ENCODE data around the gene TECPR2. TPM values are rescaled to one million over a fixed set of nuclear protein-coding genes. Genes with fewer than 3 reads are reported as not detected.

Gene TECPR2
- total and polyA plus RNA-seq, 4 donors, result 2.0 to 12.6 (median 5.2) TPM

GRCh38 chr14:102461490-102462338 lies 99.0 kb downstream of the TECPR2 start:
- Histone ChIP-seq H3K36me3 (ENCODE audit: control insufficient read depth in 4 of 4, insufficient read depth in 3 of 4, low read depth in 1 of 4, low read length in 3 of 4) (peaks cover 10 to 26% (median 21%) of the 10 kb centered on the region in 4 donors), H3K4me1 (ENCODE audit: control insufficient read depth in 4 of 4, insufficient read depth in 4 of 4, low read length in 3 of 4) (no peaks in the 10 kb centered on the region), H3K4me3 (ENCODE audit: low read depth in 1 of 3, low read length in 3 of 3) (no peak overlapping the region), H3K27ac (ENCODE audit: low read depth in 1 of 2, low read length in 2 of 2) (no peak overlapping the region), H3K27me3 (ENCODE audit: control insufficient read depth in 4 of 4, insufficient read depth in 4 of 4, low read length in 3 of 4) (no peaks in the 10 kb centered on the region), H3K9me3 (ENCODE audit: control insufficient read depth in 4 of 4, low read length in 3 of 4) (no peaks in the 10 kb centered on the region), H3K9ac (ENCODE audit: low read depth in 1 of 2, low read length in 2 of 2) (no peak overlapping the region)
- no peak for DNase-seq (ENCODE audit: low spot score)
- 88% methylated on average over 14 of the region's 14 CpGs for WGBS
- TF ChIP-seq EGR1 (IDR thresholded peaks at IDR 0.05; ENCODE audit: low read depth in 2 of 2) (no peak), GABPA (IDR thresholded peaks at IDR 0.05 in 1 of 2, conservative IDR thresholded peaks at IDR 0.05 in 1 of 2) (no peak), SP1 (IDR thresholded peaks at IDR 0.05) (no peak), NR2F2 (IDR thresholded peaks at IDR 0.05) (no peak), RXRA (IDR thresholded peaks at IDR 0.05) (no peak), ATF3 (IDR thresholded peaks at IDR 0.05) (no peak), HNF4G (IDR thresholded peaks at IDR 0.05) (no peak), ZBTB33 (IDR thresholded peaks at IDR 0.05) (no peak), JUND (IDR thresholded peaks at IDR 0.05) (no peak), RAD21 (IDR thresholded peaks at IDR 0.05) (no peak)

GRCh38 chr14:102462391-102462790 lies 99.7 kb downstream of the TECPR2 start:
- no peak overlapping the region for H3K27ac ChIP-seq (ENCODE audit: low read depth in 1 of 2, low read length in 2 of 2)
- no peaks in the 10 kb centered on the region for H3K27me3 ChIP-seq (ENCODE audit: control insufficient read depth in 4 of 4, insufficient read depth in 4 of 4, low read length in 3 of 4)
- peaks cover 10 to 26% (median 21%) of the 10 kb centered on the region in 4 donors for H3K36me3 ChIP-seq (ENCODE audit: control insufficient read depth in 4 of 4, insufficient read depth in 3 of 4, low read depth in 1 of 4, low read length in 3 of 4)
- no peak for DNase-seq (ENCODE audit: low spot score)
- TF ChIP-seq CTCF (IDR thresholded peaks at IDR 0.05; ENCODE audit: low read depth, low read length, missing input control) (no peak), REST (IDR thresholded peaks at IDR 0.05) (no peak), TAF1 (conservative IDR thresholded peaks at IDR 0.05) (no peak), MAX (IDR thresholded peaks at IDR 0.05) (no peak), ATF3 (IDR thresholded peaks at IDR 0.05) (no peak), RAD21 (IDR thresholded peaks at IDR 0.05) (no peak), NR2F2 (IDR thresholded peaks at IDR 0.05) (no peak), FOXA1 (IDR thresholded peaks at IDR 0.05) (no peak), HNF4G (IDR thresholded peaks at IDR 0.05) (no peak), SP1 (IDR thresholded peaks at IDR 0.05) (no peak), YY1 (IDR thresholded peaks at IDR 0.05) (no peak), ZBTB33 (IDR thresholded peaks at IDR 0.05) (no peak), JUND (IDR thresholded peaks at IDR 0.05) (no peak), EGR1 (IDR thresholded peaks at IDR 0.05; ENCODE audit: low read depth in 2 of 2) (no peak)
- H3K4me3 ChIP-seq (ENCODE audit: low read depth in 1 of 3, low read length in 3 of 3), result no peak overlapping the region
- no peaks in the 10 kb centered on the region for H3K9me3 ChIP-seq (ENCODE audit: control insufficient read depth in 4 of 4, low read length in 3 of 4)
- 78% methylated on average over 4 of the region's 4 CpGs for WGBS
- H3K9ac ChIP-seq (ENCODE audit: low read depth in 1 of 2, low read length in 2 of 2), result no peak overlapping the region
- no peaks in the 10 kb centered on the region for H3K4me1 ChIP-seq (ENCODE audit: control insufficient read depth in 4 of 4, insufficient read depth in 4 of 4, low read length in 3 of 4)
